ENCODE measurements around the gene PKDCC. TPM values are rescaled to one million over a fixed set of nuclear protein-coding genes. Genes with fewer than 3 reads are reported as not detected.

PKDCC gene
- total RNA-seq = not detected

- H3K9me3 Mint-ChIP-seq = no peaks in the 10 kb centered on the region
- H3K4me3 Mint-ChIP-seq = peak within 1 kb of the TSS; percentile 57
- intact Hi-C loops (cut with micrococcal nuclease) = loop anchor here (1.0 kb wide), 1 partner anchor 314 kb away; the partner anchor contains the start of gene COX7A2L
- peaks cover 5% of the 10 kb centered on the region for H3K4me1 Mint-ChIP-seq (ENCODE audit: low read depth)
- H3K36me3 Mint-ChIP-seq (ENCODE audit: low read depth) = no peaks in the 10 kb centered on the region
- CTCF ChIA-PET = interaction anchor here (0.8 kb wide), 1 partner anchor 49 kb away, joined by 3 read pairs; no protein-coding TSS in a partner anchor
- DNase-seq = no peak
- H3K27ac Mint-ChIP-seq = no peak within 1 kb of the TSS
- peaks cover 59% of the 10 kb centered on the region for H3K27me3 Mint-ChIP-seq (ENCODE audit: low read depth)
These were observed at the start of gene PKDCC for GRCh38 chr2:42047488-42048298. Gene PKDCC (plus strand): TSS chr2:42048021. CDS start chr2:42048200, 179 bp downstream.

- no peaks in the 10 kb centered on the region for H3K36me3 Mint-ChIP-seq (ENCODE audit: low read depth)
- CTCF ChIA-PET = interaction anchor here (0.6 to 1.0 kb wide), 2 partner anchors 49 to 121 kb away, joined by 3 read pairs; no protein-coding TSS in a partner anchor
- no peak overlapping the region for H3K27ac Mint-ChIP-seq
- H3K4me3 Mint-ChIP-seq = no peak overlapping the region
- intact Hi-C loops (cut with micrococcal nuclease) = no loop called here
- H3K27me3 Mint-ChIP-seq (ENCODE audit: low read depth) = peaks cover 10% of the 10 kb centered on the region
- no peaks in the 10 kb centered on the region for H3K9me3 Mint-ChIP-seq
- no peak for DNase-seq
- no peaks in the 10 kb centered on the region for H3K4me1 Mint-ChIP-seq (ENCODE audit: low read depth)
These were observed 49.4 kb upstream of the PKDCC start for GRCh38 chr2:41998186-41999127.

GRCh38 chr2:41999128-41999480 is 48.7 kb upstream of the PKDCC start:
- Mint-ChIP-seq H3K9me3 (peaks cover 4% of the 10 kb centered on the region), H3K4me3 (no peak overlapping the region), H3K27me3 (ENCODE audit: low read depth) (peaks cover 10% of the 10 kb centered on the region), H3K36me3 (ENCODE audit: low read depth) (no peaks in the 10 kb centered on the region), H3K4me1 (ENCODE audit: low read depth) (no peaks in the 10 kb centered on the region), H3K27ac (no peak overlapping the region)
- intact Hi-C loops (cut with micrococcal nuclease) = no loop called here
- DNase-seq = no peak
- CTCF ChIA-PET = interaction anchor here (1.0 kb wide), 1 partner anchor 48 kb away, joined by 3 read pairs; no protein-coding TSS in a partner anchor

GRCh38 chr2:41999592-42000281 is 48.1 kb upstream of the PKDCC start:
- CTCF ChIA-PET = interaction anchor here (1.0 kb wide), 1 partner anchor 47 kb away, joined by 3 read pairs; no protein-coding TSS in a partner anchor
- intact Hi-C loops (cut with micrococcal nuclease) = no loop called here
- H3K4me3 Mint-ChIP-seq = no peak overlapping the region
- H3K36me3 Mint-ChIP-seq (ENCODE audit: low read depth) = no peaks in the 10 kb centered on the region
- H3K27ac Mint-ChIP-seq = no peak overlapping the region
- H3K9me3 Mint-ChIP-seq = peaks cover 8% of the 10 kb centered on the region
- peaks cover 10% of the 10 kb centered on the region for H3K27me3 Mint-ChIP-seq (ENCODE audit: low read depth)
- DNase-seq = no peak
- H3K4me1 Mint-ChIP-seq (ENCODE audit: low read depth) = no peaks in the 10 kb centered on the region

GRCh38 chr2:42001711-42002201 is 46.1 kb upstream of the PKDCC start:
- H3K9me3 Mint-ChIP-seq = peaks cover 9% of the 10 kb centered on the region
- DNase-seq = no peak
- CTCF ChIA-PET = interaction anchor here (0.8 kb wide), 1 partner anchor 123 kb away, joined by 5 read pairs; no protein-coding TSS in a partner anchor
- no peaks in the 10 kb centered on the region for H3K36me3 Mint-ChIP-seq (ENCODE audit: low read depth)
- H3K4me1 Mint-ChIP-seq (ENCODE audit: low read depth) = no peaks in the 10 kb centered on the region
- no peak overlapping the region for H3K4me3 Mint-ChIP-seq
- peaks cover 12% of the 10 kb centered on the region for H3K27me3 Mint-ChIP-seq (ENCODE audit: low read depth)
- H3K27ac Mint-ChIP-seq = no peak overlapping the region
- intact Hi-C loops (cut with micrococcal nuclease) = no loop called here

GRCh38 chr2:42007551-42007950 is 40.3 kb upstream of the PKDCC start:
- peaks cover 2% of the 10 kb centered on the region for H3K27me3 Mint-ChIP-seq (ENCODE audit: low read depth)
- no peak for DNase-seq
- no peak overlapping the region for H3K27ac Mint-ChIP-seq
- peaks cover 10% of the 10 kb centered on the region for H3K4me1 Mint-ChIP-seq (ENCODE audit: low read depth)
- H3K9me3 Mint-ChIP-seq = peaks cover 9% of the 10 kb centered on the region
- H3K4me3 Mint-ChIP-seq = no peak overlapping the region
- CTCF ChIA-PET = interaction anchor here (0.6 kb wide), 1 partner anchor 171 kb away, joined by 3 read pairs; no protein-coding TSS in a partner anchor
- H3K36me3 Mint-ChIP-seq (ENCODE audit: low read depth) = no peaks in the 10 kb centered on the region
- intact Hi-C loops (cut with micrococcal nuclease) = no loop called here

GRCh38 chr2:42008241-42008921 is 39.4 kb upstream of the PKDCC start:
- H3K36me3 Mint-ChIP-seq (ENCODE audit: low read depth) = no peaks in the 10 kb centered on the region
- H3K27ac Mint-ChIP-seq = no peak overlapping the region
- H3K9me3 Mint-ChIP-seq = peaks cover 9% of the 10 kb centered on the region
- intact Hi-C loops (cut with micrococcal nuclease) = no loop called here
- no peak for DNase-seq
- peaks cover 10% of the 10 kb centered on the region for H3K4me1 Mint-ChIP-seq (ENCODE audit: low read depth)
- no peak overlapping the region for H3K4me3 Mint-ChIP-seq
- peaks cover 2% of the 10 kb centered on the region for H3K27me3 Mint-ChIP-seq (ENCODE audit: low read depth)
- CTCF ChIA-PET = interaction anchor here (0.6 kb wide), 2 partner anchors 172 to 305 kb away, joined by 3 read pairs; no protein-coding TSS in a partner anchor

- H3K9me3 Mint-ChIP-seq = peaks cover 1% of the 10 kb centered on the region
- peaks cover 2% of the 10 kb centered on the region for H3K27me3 Mint-ChIP-seq (ENCODE audit: low read depth)
- H3K27ac Mint-ChIP-seq = no peak overlapping the region
- DNase-seq = peak; percentile 8
- H3K4me3 Mint-ChIP-seq = no peak overlapping the region
- H3K4me1 Mint-ChIP-seq (ENCODE audit: low read depth) = peaks cover 10% of the 10 kb centered on the region
- no peaks in the 10 kb centered on the region for H3K36me3 Mint-ChIP-seq (ENCODE audit: low read depth)
- CTCF ChIA-PET = interaction anchor here (1.0 to 2.2 kb wide), 2 partner anchors 77 to 140 kb away, joined by 3 to 8 read pairs; no protein-coding TSS in a partner anchor
- intact Hi-C loops (cut with micrococcal nuclease) = no loop called here
These were observed 37.9 kb upstream of the PKDCC start for GRCh38 chr2:42009657-42010580.

- DNase-seq = no peak
- Mint-ChIP-seq H3K36me3 (ENCODE audit: low read depth) (no peaks in the 10 kb centered on the region), H3K27ac (no peak overlapping the region), H3K27me3 (ENCODE audit: low read depth) (peaks cover 2% of the 10 kb centered on the region), H3K9me3 (peaks cover 1% of the 10 kb centered on the region), H3K4me3 (no peak overlapping the region), H3K4me1 (ENCODE audit: low read depth) (peaks cover 10% of the 10 kb centered on the region)
- CTCF ChIA-PET = interaction anchor here (1.0 to 2.2 kb wide), 2 partner anchors 76 to 141 kb away, joined by 3 to 8 read pairs; no protein-coding TSS in a partner anchor
- intact Hi-C loops (cut with micrococcal nuclease) = no loop called here
These were observed 37.0 kb upstream of the PKDCC start for GRCh38 chr2:42010743-42011298.

GRCh38 chr2:42012137-42012536 is 35.7 kb upstream of the PKDCC start:
- H3K27me3 Mint-ChIP-seq (ENCODE audit: low read depth) = no peaks in the 10 kb centered on the region
- no peak overlapping the region for H3K27ac Mint-ChIP-seq
- no peak for DNase-seq
- peaks cover 10% of the 10 kb centered on the region for H3K4me1 Mint-ChIP-seq (ENCODE audit: low read depth)
- CTCF ChIA-PET = interaction anchor here (0.6 to 1.3 kb wide), 2 partner anchors 143 to 1563 kb away, joined by 3 read pairs; no protein-coding TSS in a partner anchor
- intact Hi-C loops (cut with micrococcal nuclease) = no loop called here
- H3K4me3 Mint-ChIP-seq = no peak overlapping the region
- H3K36me3 Mint-ChIP-seq (ENCODE audit: low read depth) = no peaks in the 10 kb centered on the region
- peaks cover 1% of the 10 kb centered on the region for H3K9me3 Mint-ChIP-seq

All from activated naive CD4-positive, alpha-beta T cell treated with anti-CD3 and anti-CD28 coated beads for 36 hours (primary cell).